ENCODE measurements around the gene IRF3. TPM values are rescaled to one million over a fixed set of nuclear protein-coding genes. Genes with fewer than 3 reads are reported as not detected.

IRF3 gene
- total RNA-seq, 2 experiments from 2014 or later: 90.8 to 108 TPM

- DNase-seq: no peak
- no peak for TF ChIP-seq CTCF (IDR thresholded peaks at IDR 0.05)
- Mint-ChIP-seq H3K9me3 (no peaks in the 10 kb centered on the region), H3K27ac (no peak overlapping the region), H3K27me3 (no peaks in the 10 kb centered on the region), H3K4me1 (ENCODE audit: low read depth) (peaks cover 26% of the 10 kb centered on the region), H3K4me3 (no peak overlapping the region), H3K36me3 (ENCODE audit: low read depth) (peaks cover 48% of the 10 kb centered on the region)
- no peak for ATAC-seq
- POLR2A ChIA-PET: no interaction called here
- intact Hi-C loops (cut with micrococcal nuclease): no loop called here
- CTCF ChIA-PET: no interaction called here
These were observed 16.6 kb upstream of the IRF3 start for GRCh38 chr19:49682274-49682673.

- no peaks in the 10 kb centered on the region for H3K9me3 Mint-ChIP-seq
- DNase-seq: no peak
- no peak for ATAC-seq
- CTCF ChIA-PET: interaction anchor here (1.3 to 1.7 kb wide), 4 partner anchors 9 to 41 kb away, joined by 4 to 19 read pairs (median 8); partner anchors contain the start of genes ADM5, CPT1C and RRAS
- H3K27me3 Mint-ChIP-seq: no peaks in the 10 kb centered on the region
- no peak overlapping the region for H3K4me3 Mint-ChIP-seq
- no peak overlapping the region for H3K27ac Mint-ChIP-seq
- peaks cover 26% of the 10 kb centered on the region for H3K4me1 Mint-ChIP-seq (ENCODE audit: low read depth)
- no peak for TF ChIP-seq CTCF (IDR thresholded peaks at IDR 0.05)
- POLR2A ChIA-PET: interaction anchor here (1.1 to 1.3 kb wide), 2 partner anchors 10 to 167 kb away, joined by 4 to 5 read pairs; no protein-coding TSS in a partner anchor
- peaks cover 47% of the 10 kb centered on the region for H3K36me3 Mint-ChIP-seq (ENCODE audit: low read depth)
- intact Hi-C loops (cut with micrococcal nuclease): no loop called here
These were observed 16.2 kb upstream of the IRF3 start for GRCh38 chr19:49681830-49682229.

GRCh38 chr19:49680421-49681351 is 15.0 kb upstream of the IRF3 start:
- H3K4me3 Mint-ChIP-seq: peak overlapping the region; percentile 98
- TF ChIP-seq CTCF (IDR thresholded peaks at IDR 0.05): peak; percentile 97
- ATAC-seq (peak; percentile 21), DNase-seq (peak; percentile 96)
- H3K27me3 Mint-ChIP-seq: no peaks in the 10 kb centered on the region
- ChIA-PET POLR2A (interaction anchor here (0.7 to 1.3 kb wide), 4 partner anchors 11 to 168 kb away, joined by 3 to 5 read pairs (median 4); no protein-coding TSS in a partner anchor), CTCF (interaction anchor here (0.6 to 1.7 kb wide), 19 partner anchors 9 to 182 kb away, joined by 3 to 19 read pairs (median 4); partner anchors contain the start of genes ADM5, CPT1C and RRAS)
- intact Hi-C loops (cut with micrococcal nuclease): no loop called here
- H3K36me3 Mint-ChIP-seq (ENCODE audit: low read depth): peaks cover 45% of the 10 kb centered on the region
- H3K27ac Mint-ChIP-seq: peak overlapping the region; percentile 81
- H3K4me1 Mint-ChIP-seq (ENCODE audit: low read depth): peaks cover 30% of the 10 kb centered on the region
- H3K9me3 Mint-ChIP-seq: no peaks in the 10 kb centered on the region

GRCh38 chr19:49679771-49680413 is 14.2 kb upstream of the IRF3 start:
- Mint-ChIP-seq H3K27me3 (no peaks in the 10 kb centered on the region), H3K4me1 (ENCODE audit: low read depth) (peaks cover 30% of the 10 kb centered on the region), H3K36me3 (ENCODE audit: low read depth) (peaks cover 38% of the 10 kb centered on the region), H3K4me3 (peak overlapping the region; percentile 98), H3K9me3 (no peaks in the 10 kb centered on the region), H3K27ac (peak overlapping the region; percentile 81)
- peak; percentile 29 for DNase-seq
- POLR2A ChIA-PET: interaction anchor here (0.6 to 3.1 kb wide), 3 partner anchors 10 to 84 kb away, joined by 3 to 23 read pairs (median 3); partner anchors contain the start of genes ADM5 and CPT1C
- intact Hi-C loops (cut with micrococcal nuclease): loop anchor here (5.0 kb wide), 2 partner anchors 38 to 88 kb away; partner anchors contain the start of genes PRR12, RRAS and SCAF1
- CTCF ChIA-PET: interaction anchor here (0.7 to 1.4 kb wide), 4 partner anchors 8 to 173 kb away, joined by 4 to 5 read pairs (median 4); partner anchors contain the start of gene ADM5
- no peak for ATAC-seq
- no peak for TF ChIP-seq CTCF (IDR thresholded peaks at IDR 0.05)
